NCI-H82 treated with DMSO at 0.1 percent for 48 hours (cell line): ENCODE results near the gene NFIC.
A peak's percentile ranks its signal among the peaks of the same experiment; 100 is the strongest.

ENCODE experiments used
- DNase-seq: peaks from one replicate; lab custom pipeline; 2025; ENCODE audit not compliant: unreplicated experiment; lab: John Stamatoyannopoulos, UW

NFIC gene

GRCh38 chr19:3481241-3482090, 115.1 kb downstream of the NFIC start:
- no peak for DNase-seq

DNA sequence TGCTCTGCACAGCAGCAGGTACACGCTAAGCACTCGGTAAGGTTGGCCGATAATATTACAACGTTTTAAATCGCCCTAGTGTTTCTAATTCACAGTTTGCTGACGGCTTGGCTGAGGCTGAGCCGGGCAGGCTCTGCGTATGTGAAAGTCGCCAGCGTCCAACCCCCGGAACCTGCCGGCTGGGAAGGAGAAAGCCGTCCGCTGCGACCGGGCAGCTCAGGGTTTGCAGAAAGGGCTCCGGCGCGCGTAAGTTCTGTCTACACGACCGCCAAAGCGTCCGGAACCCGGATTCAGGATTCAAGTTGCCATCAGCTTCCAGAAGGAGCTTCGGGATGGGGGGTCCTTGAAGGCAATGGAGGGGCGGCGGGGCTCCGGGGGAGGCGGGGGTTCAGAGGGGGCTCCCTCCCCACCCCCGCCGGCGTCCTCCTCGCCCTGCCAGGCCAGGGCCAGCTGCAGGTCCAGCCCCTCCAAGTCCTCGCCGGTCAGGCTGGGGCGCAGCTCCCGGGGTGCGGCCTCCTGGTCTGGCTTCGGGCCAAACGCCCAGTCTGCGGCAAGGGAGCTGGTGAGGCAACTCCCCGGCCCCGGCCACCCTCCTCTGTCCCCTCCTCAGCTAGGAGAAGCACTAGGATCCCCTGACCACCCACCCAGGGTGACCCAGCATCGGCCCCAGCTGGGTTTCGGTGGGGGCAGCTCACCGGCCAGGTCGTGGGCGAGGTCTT, 116.3 kb downstream of the NFIC start:
- no peak for DNase-seq

GRCh38 chr19:3483226-3483628, 116.8 kb downstream of the NFIC start, which contains the start of gene SMIM44:
Gene SMIM44, minus strand, starts transcription at chr19:3483441. Its CDS starts 38 bp downstream, at chr19:3483403.
- peak; percentile 44 for DNase-seq

- no peak for DNase-seq
These were observed 125.2 kb downstream of the NFIC start for GRCh38 chr19:3491396-3492119.

DNA sequence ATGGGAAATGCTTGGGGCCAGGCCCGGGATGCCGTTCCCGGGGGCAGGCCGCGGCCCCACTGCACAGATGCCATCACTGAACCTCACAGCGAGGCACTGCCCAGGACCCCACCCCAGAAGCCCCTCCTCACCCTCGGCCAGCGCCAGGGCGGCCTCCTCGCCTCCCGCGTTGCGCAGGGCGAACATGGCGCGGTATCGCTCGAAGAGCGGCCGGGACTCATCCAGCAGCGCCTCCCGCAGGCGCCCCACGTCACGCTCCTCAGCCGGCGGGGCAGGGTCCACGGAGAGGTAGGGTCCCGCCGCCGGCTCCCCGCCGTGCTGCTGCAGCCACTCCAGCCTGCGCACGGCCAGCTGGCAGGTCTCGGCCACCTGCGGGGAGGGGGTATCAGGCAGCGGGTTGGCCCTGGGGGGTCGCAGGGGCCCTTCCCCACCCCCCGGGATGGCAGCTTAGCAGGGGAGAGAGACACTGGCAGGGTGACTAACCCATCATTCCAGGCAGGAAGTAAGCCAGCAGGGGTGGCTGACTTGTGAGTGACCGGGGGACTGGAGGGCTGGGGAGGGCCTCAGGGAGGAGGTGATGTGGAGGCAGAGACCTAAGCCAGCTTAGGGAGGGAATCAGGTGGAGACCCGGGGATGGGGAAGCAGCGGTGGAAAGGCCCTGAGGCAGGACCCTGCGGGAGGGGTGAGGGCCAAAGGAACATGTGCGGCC, 125.9 kb downstream of the NFIC start:
- no peak for DNase-seq

GRCh38 chr19:3492919-3493318, 126.5 kb downstream of the NFIC start:
- DNase-seq: no peak

DNA sequence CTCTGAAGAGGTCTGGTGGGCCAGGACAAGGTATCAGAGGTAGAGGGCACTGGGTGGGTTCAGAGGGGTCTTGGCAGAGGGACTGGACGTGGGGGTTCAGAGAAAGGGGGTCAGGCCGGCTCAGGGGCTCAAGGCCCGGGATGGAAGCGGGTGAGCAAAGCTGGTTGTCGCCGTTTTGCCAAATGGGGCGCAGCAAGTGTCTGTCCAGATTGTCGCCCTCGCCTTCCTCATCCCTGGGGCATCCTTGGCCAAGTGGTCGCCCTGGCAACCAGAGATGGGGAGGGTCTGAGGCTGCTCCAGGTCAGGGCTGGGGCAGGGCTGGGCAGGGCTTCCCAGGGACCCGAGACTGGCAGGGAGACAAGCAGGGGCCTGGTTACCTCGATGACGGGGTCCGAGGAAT, 127.3 kb downstream of the NFIC start:
- no peak for DNase-seq

- no peak for DNase-seq
These were observed 127.7 kb downstream of the NFIC start for GRCh38 chr19:3494051-3494450.

DNA sequence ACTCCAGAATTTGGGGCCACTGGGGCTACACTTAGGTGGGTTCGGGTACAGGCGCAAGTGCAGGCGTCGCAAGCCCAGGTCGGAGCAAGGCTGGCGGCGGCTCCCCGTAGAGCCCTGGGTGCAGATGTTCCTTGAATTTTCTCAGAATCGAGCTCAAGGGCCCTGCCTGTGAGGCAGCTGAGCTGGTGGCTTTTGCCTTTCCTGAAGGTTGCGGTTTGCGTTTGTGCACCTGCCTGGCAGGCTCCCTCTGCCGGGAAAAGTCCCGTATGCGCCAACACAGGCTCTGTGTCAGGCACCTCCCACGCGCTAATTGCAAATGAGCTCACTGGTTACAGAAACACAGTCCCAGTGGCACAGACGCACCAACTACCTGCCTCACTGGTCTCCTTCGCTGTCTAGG, 128.2 kb downstream of the NFIC start:
- DNase-seq: no peak

GRCh38 chr19:3496392-3497273, 130.2 kb downstream of the NFIC start:
- no peak for DNase-seq

GRCh38 chr19:3497757-3498520, 131.6 kb downstream of the NFIC start:
- DNase-seq: no peak

DNA sequence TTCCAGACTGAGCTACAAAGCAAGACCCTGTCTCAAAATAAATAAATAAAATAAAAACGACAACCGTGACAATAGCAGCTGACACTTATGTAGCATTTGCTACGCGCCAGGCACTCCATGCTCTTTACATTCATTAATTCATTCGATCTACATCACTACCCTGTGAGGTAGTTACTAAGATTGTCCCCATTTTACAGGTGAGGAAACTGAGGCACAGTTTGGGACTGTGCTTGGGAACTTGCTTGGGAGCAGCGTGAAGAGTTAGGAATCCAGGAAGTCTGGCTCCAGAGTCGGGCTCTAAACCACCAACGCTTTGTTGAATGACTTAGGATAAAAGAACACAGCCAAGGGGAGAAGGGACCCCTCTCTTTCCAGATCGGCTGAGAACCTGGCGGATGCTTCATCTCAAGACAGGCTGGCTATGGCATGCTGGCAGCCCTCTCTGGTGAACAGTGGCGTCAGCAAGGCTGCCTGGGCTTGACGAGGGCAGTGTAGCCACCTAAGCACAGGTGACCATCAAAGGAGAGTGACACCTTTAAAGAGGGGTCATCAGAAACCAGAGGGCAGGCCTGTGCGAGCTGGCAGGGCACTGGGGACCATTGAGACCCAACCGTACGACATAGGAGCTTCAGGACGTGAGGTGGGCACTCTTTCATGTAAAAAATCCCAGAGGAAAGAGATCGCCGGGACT, 133.5 kb downstream of the NFIC start:
- DNase-seq: no peak

GRCh38 chr19:3500429-3501101, 134.2 kb downstream of the NFIC start, which contains the start of gene DOHH:
Gene DOHH, minus strand, starts transcription at chr19:3500674. Its CDS starts 3,860 bp downstream, at chr19:3496814.
- DNase-seq: peak; percentile 91

DNA sequence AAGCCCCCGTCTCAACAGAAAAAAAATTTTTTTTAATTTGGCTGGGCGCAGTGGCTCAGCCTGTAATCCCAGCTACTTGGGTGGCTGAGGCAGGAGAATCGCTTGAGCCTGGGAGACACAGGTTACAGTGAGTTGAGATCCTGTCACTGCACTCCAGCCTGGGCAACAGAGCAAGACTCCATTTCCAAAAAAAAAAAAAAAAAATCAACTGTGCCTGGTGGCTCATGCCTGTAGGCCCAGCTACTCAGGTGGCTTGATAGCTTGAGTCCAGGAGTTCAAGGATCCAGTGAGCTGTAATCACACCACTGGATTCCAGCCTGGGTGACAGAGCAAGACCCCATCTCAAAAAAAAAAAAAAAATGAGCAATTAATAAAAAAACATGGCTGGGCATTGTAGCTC, 135.4 kb downstream of the NFIC start:
- no peak for DNase-seq

DNA sequence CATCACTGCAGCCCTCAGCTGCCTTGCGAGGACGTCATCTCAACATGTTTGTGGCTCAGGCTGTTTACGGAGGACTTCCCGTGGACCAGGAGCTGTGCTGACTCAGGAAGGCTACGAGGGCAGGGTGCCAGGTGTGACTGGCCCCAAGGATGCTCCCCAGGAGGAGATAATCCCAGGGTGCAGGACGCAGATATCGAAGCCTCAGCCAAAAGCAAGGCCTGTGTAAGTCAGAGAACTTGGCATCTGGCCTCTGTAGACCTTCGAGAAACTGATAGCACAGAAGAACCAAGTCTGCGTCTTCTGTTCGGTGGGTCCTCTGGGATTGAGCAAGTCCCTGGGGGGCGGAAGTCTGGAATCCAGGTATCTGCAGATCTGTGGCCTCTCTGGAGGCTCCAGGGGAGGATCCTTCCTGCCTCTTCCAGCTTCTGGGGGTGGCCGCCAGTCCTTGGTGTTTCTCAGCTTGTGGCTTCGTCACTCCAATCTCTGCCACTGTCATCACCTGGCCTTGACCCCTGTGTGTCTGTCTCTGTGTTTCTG, 136.7 kb downstream of the NFIC start:
- no peak for DNase-seq

- DNase-seq: no peak
These were observed 138.4 kb downstream of the NFIC start for GRCh38 chr19:3504735-3505134.

DNA sequence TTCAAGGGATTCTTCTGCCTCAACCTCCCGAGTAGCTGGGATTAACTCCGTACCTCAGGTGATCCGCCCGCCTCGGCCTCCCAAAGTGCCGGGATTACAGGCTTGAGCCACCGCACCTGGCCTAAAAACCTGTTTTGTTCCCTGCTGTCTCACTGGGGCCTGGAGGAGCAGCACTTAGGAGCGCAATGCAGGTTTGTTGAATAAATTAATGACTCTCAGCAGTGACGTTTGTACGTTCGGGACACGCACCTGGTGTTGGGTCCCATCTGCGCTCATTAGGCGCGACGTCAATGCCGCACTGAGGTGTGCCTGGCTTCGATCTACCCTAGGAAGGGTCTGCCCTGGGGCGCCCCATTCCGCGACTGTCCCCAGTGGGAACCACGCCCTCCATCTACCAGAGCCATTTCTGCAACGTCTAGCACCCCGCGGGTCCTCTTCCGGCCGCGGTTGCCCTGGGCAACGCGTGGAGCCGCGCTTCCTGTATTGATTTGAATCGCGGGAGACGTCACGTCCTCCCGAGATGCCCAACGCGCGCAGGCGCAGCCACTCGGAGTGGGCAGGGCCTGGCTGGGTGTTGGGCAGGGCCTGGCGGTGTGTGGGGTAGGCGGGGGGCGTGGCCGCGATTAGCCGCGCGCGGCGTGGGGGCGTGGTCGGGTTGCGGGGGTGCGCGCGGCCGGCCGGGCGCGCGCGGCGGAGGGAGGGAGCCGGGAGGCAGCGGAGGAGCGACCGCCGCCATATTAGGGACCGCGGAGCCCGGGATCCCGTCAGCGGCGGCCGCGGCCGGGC, 139.4 kb downstream of the NFIC start, which contains the start of gene FZR1:
FZR1 (plus strand) TSS at position 714 of the 786 bp plus-strand sequence. CDS start 16,679 bp downstream, outside the sequence.
- peak; percentile 74 for DNase-seq
